GM18505 (cell line): ENCODE measurements around the gene KRTCAP2.
A peak's percentile ranks its signal among the peaks of the same experiment; 100 is the strongest.
"Not testable (repeated sequence)": the region's sequence is repeated elsewhere in the genome, so short reads cannot be mapped to it uniquely, and the experiment has no call there.

Experiments used
- ATAC-seq: cut with Tn5 transposase; IDR thresholded peaks from one replicate; pipeline ENCODE4 v1.9.1; 2021; ENCODE audit not compliant: unreplicated experiment
- POLR2A ChIP-seq: IDR thresholded peaks from 4 replicates; pipeline ENCODE4 v1.6.1; 2011; ENCODE audit warnings: borderline replicate concordance; ENCODE audit not compliant: insufficient read depth, insufficient read length; ENCODE audit errors: extremely low read depth

KRTCAP2 gene

DNA sequence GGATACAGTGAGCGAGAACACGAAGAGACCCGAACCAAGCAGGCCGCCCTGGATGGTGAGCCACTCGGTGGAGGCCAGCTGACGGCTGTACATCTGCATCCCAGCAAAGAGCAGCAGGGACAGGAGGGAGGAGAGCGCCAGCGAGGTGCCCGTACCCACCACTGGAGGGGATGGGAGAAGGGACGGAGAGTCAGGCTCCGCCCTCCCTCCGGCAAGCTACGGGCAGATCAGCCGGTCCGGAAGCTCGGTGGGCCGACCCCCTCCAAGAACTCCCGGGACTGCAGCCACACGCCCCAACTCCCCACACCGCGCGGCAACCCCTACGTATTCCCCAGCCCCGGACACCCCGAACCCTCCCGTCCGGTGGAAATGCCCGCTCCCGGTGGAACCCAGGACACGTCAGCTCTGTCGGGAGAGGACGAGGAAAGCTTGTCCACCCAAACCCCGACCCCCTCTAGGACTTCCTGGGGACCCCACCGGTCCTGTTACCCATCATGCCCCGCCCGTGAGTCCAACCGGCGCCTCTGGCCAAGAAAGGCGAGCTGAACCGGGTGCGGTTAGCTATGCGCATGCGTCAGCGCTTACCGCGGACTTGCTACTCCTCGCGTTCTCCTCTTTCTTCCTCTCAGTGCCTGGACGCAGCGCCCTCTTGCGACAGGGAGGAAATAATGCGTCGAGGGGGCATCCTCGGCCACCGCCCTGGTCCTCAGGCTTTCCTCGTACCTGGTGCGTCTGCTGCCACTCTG lies at the start of gene KRTCAP2:
Gene KRTCAP2, minus strand, starts transcription at position 573 of the 746 bp plus-strand sequence. Its CDS starts 80 bp downstream, at position 493.
- ATAC-seq = peak; percentile 74
- peak; percentile 97 for TF ChIP-seq POLR2A

DNA sequence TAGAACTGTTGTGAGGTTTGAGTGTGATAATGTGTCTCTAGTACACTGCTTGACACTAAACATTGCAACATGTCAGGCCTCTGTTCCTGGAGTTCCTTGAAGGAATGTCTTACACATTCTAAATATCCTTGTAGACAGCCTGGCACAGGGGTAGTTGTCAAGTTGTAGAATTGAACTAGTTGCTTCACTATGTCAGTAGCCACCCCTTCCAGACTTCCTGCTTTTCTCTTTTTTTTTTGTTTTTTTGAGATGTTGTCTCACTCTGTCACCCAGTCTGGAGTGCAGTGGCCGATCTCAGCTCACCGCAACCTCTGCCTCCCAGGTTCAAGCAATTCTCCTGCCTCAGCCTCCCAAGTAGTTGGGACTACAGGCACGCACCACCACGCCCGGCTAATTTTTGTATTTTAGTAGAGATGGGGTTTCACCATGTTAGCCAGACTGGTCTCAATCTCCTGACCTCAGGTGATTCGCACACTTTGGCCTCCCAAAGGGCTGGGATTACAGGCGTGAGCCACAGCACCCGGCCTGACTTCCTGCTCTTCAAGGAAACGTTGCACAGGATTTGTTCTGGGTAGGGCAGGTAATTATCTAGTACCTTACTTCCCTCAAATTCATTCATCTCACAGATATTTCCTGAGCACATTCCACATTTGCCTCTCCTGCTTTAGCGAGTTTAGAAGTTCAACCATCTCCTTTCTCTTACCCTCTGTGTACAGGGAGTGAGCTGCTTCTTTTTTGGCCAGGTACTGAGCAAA lies 47.3 kb upstream of the KRTCAP2 start:
- ATAC-seq = not testable (repeated sequence)

- no peak for ATAC-seq
- TF ChIP-seq POLR2A = no peak
Measured at GRCh38 chr1:155219592-155220031, 46.5 kb upstream of the KRTCAP2 start.

DNA sequence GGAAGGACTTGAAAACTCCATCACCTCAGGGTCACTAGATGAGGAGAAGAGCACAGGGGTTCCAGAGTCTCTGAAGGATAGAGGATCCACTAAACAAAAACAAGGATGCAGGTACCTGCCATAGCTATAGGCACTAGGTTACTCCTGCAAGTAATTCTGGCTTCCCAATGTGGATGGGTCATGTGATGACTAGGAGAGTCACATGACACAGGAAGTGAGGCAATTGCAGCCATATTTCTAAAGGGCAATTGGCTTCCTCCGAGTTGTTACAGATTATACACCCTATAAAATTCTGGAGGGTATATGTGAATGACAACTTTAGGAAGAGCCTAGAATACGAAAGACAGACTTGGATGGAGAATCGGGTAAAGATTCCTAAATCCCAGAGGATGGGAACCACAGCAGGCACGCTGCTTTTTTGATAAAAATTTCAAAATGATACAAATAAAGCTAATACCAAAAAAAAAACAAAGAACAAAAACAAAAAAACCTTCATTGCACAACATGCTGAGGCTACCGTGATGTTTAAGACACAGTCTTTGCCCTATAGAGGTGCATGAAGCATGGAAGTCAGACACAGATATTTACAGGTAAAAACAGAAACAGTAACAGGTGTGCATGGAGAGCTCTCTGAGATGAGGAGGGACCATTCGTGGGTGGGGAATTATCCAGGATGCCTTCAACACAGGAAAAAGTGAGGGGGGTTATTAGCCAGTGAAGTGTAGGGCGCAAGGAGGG lies 45.9 kb upstream of the KRTCAP2 start:
- no peak for TF ChIP-seq POLR2A
- no peak for ATAC-seq

- ATAC-seq = not testable (repeated sequence)
Measured at GRCh38 chr1:155214702-155215101, 41.6 kb upstream of the KRTCAP2 start.

- not testable (repeated sequence) for ATAC-seq
Measured at GRCh38 chr1:155212051-155212440, 38.9 kb upstream of the KRTCAP2 start.

- not testable (repeated sequence) for ATAC-seq
Measured at GRCh38 chr1:155211381-155212050, 38.4 kb upstream of the KRTCAP2 start.

DNA sequence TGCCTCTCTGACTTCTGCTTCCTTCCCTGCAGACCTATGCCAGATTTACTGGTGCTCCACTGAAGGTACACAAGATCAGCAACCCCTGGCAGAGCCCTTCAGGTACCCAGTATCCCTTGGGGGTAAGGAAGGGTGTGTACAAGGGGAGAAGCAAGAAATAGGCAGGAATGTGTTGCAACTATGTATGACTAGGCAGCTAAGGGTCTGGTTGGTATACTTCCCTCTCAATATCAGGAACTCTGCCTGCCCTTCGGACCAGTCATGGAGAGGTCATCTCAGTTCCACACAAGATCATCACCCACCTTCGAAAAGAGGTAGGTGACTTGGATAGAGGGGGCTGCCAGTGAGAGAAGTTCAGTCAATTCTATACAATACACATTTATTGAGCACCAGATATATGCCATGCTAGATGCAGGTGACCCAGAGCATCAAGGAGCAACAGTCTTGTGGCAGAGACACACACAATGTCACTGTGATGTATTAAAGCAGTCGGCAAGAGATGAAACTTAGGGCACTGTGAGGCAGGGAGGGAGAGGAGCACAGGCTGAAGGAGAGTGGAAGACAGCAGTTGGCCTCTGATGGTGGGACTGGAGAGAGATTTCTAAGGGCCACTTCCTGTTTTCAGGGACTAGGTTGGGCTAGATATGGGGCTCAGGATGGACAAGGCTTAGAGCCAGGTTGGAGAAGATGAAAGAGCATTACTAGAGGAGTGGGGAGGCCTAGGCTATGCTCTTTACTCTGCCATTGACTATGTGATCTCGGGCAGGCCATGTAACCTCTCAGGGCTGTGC lies 37.4 kb upstream of the KRTCAP2 start:
- ATAC-seq = no peak

DNA sequence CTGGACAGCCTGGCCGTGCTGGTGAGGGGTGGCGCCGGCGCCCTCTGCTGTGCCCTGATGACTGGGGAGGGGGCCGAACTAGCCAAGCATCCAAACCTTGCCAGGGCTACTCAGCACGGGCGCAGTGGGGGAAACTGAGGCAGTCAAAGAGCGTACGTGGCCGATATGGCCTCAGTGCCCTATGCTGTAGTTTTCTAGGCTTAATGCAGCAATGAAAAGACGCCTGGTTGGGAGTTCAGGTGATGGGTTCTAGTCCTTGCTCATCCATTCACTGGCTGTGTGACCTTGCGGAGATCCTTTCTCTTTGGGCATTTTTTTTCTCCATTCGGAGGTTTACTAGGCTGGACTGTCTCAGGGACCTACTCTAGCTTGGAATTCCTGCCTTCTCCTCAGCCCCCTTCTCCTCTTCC lies 36.2 kb upstream of the KRTCAP2 start:
- no peak for TF ChIP-seq POLR2A
- no peak for ATAC-seq

More for the DNA sequence above, 37.4 kb upstream of the KRTCAP2 start:
- TF ChIP-seq POLR2A = no peak

DNA sequence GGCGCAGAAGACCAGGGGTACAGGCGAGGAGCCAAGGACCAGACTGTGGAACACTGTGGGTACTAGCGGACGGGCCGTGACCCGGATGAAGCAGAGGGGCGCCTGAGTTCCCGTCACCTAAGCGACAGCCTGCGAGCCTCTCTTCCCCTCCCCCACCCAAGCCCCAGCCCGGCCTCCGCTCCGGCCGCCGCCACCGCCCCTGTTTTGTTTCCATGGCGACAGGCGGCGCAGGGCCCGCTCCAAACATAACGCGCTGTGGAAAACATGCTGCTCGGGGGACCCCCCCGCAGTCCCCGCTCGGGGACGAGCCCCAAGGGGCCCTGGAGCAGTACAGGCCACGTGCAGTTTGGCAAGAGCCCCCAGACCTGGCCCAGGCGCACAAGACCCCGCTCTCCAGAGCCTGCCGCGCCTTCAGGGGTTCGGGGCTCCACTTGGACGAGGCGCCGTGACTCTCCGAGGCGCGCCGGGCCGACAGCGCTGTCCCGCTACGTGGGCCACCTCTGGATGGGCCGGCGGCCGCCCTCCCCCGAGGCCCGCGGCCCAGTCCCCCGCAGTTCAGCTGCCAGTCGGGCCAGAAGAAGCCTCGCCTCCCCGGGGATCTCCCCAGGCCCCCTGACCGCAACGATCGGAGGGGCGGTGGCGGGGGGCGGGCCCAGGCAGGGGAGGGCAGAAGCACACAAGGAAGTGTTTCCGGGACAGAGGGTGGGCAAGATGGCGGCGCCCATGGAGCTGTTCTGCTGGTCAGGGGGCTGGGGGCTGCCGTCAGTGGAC lies 35.6 kb upstream of the KRTCAP2 start, which contains the start of gene MTX1:
Gene MTX1, plus strand, starts transcription at position 155 of the 771 bp plus-strand sequence. Its CDS starts 110 bp downstream, at position 265.
- peak; percentile 65 for ATAC-seq
- TF ChIP-seq POLR2A = peak; percentile 77

GRCh38 chr1:155207806-155208540 lies 34.9 kb upstream of the KRTCAP2 start, which contains the start of gene THBS3:
THBS3 (minus strand) TSS chr1:155207897; CDS start chr1:155207876, 21 bp downstream.
- ATAC-seq = no peak
- TF ChIP-seq POLR2A = no peak
